NCI-H1694 (cell line): ENCODE data around the gene STARD13.

Experiments used
- DNase-seq: peaks from one replicate; lab custom pipeline; 2025; lab: John Stamatoyannopoulos, UW

STARD13 gene

GRCh38 chr13:33227927-33228647, 57.5 kb downstream of the STARD13 start:
- DNase-seq = no peak

- DNase-seq = no peak
Measured at GRCh38 chr13:33224686-33225085, 60.9 kb downstream of the STARD13 start.

- DNase-seq = no peak
Measured at GRCh38 chr13:33224191-33224590, 61.4 kb downstream of the STARD13 start.

- DNase-seq = no peak
Measured at GRCh38 chr13:33219926-33220325, 65.6 kb downstream of the STARD13 start.

DNA sequence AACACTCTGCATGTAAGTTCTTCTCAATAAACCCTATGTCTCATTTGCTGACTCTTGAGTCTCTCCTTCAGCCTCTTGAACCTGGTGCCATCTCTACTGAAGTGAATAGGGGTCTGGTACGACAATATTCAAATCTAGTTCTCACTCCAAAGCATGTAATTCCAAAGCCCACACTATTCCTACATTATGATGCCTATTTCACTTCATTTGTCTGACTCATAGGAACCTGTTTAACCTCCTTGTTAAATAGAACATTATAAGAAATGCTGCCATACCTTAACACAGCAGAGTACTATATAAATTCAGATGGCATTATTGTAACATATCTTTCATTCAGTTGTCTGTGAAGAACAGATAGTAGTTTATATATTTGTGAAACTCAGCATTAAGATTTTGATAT, 67.1 kb downstream of the STARD13 start:
- DNase-seq = no peak

DNA sequence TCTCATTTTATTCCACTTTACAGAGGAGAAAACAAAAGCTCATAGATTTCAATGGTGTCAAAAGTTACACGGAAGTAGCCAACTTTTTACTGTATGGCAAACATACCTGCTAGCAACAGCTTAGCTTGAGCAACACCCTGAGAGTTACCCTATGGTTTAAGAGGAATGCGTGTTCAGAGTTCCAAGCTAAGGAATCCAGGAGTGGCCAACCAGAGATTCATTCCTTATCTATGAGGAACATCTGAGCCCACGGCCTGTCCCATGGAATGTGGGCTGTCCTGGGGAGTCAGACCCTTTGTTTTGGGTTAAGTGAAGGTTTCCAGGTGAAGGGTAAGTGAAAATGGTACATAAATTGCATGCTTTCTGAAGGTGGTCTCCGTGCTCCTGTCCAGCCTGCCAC, 67.5 kb downstream of the STARD13 start:
- DNase-seq = no peak

GRCh38 chr13:33217256-33217655, 68.3 kb downstream of the STARD13 start:
- DNase-seq = no peak

- no peak for DNase-seq
Measured at GRCh38 chr13:33213797-33214196, 71.8 kb downstream of the STARD13 start.

DNA sequence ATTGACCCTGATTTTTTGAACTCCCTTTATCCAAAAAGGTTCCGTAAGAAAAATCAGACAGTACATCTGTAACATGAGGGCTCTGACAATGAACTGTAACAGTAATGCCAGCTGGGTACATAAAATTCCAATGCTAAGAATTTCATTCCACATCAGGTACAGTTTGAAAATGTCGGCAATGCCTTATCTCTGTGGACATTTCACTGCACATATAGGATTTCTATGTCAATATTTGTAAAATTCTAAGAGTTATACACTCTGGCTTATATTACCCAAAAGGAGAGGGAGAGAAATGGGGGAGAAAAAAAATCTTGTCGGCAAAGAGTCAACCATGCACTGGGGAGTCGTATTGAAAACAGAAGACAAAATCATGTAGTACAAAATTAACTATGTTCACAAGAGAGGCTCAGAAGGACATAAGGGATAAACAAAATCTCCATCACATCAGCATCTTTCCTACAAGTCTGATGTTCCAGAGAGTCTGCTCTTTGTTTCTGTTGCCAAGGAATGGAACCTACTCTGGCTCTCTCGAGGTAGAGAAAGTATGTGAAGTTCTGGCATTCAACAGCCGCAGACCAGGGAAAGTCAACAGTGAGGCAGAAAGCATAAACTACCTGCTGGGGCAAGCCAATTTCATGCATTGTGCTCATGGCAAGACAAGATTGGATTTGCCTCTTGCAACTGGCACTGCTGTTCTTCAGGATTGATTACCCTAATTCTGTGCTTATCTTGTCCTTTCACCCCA, 72.4 kb downstream of the STARD13 start:
- no peak for DNase-seq

DNA sequence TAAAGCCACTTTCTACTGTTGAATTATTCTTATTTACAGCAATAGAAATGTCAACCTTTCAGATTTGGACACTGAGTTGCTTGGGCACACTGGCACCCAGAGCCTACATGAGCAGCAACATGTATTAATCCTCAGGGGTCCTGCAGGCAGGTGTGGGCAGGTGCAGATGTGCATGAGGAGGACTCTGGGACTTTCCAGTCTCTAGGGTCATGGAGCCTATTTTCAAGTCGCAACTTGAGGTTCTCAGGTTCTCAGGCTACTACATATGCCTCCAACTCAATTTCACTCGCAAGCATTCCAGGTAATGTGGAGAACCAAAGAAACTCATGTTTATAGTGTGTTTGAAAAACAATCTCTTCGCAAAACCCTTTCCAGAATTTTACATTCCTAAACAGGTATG, 73.2 kb downstream of the STARD13 start:
- DNase-seq = no peak

DNA sequence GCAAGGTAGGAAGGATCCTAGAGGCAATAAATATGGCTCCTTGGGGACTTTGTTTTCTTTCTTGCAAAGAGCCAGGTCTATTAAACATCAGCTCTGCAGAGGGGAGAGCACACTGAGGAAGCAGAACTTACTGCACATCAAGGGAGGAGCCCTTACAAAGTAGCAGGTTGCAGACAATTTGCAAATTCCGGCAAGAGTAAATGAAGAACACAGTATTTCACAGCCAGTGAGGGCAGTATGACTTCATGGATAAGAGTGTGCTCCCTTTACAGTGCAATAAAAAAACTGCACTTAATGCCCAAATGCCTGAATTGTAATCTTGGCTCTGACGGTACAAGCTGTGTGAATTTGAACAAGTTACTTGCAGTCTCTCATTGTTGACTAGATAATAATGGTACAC, 75.5 kb downstream of the STARD13 start:
- DNase-seq = no peak

GRCh38 chr13:33208290-33209220, 77.0 kb downstream of the STARD13 start:
- no peak for DNase-seq

DNA sequence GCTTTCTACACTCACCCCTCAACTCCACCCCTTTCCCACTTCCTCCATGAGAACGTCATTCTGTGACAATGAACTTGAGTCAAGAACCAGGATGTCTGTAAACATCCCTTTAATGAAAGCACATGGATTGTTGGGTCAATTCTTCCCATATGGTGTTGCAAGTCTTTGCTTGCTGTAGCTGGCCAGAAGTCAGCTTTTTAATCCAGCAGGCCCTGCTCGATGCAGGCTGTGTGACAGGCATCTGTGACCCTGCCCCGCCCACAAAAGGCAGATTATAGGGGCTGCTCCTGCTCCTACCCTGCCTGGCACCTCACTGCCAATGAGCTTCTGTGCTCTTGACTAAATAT, 78.0 kb downstream of the STARD13 start:
- peak; percentile 68 for DNase-seq

- DNase-seq = no peak
Measured at GRCh38 chr13:33206945-33207614, 78.5 kb downstream of the STARD13 start.

GRCh38 chr13:33206425-33206824, 79.1 kb downstream of the STARD13 start:
- DNase-seq = no peak

DNA sequence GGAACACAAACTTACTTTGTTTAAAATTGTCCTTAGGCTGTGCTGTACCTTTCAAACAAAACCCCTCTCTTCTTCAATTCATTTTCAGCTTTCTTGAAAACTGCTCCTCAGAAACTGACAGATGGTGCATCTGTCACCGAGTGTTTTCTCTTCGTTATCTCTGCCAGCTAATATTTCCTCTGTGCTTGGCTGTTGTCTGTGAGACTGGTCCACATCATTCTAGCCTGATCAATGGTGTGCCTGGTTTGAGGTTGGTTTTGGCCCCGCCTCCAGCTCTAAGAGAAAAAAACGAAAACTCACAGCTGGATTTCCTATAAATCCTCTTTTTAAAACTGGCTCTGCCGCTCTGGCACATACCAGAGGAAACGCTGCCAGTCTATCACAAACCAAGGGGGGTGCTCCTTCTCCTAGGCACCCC, 79.7 kb downstream of the STARD13 start:
- peak; percentile 8 for DNase-seq

DNA sequence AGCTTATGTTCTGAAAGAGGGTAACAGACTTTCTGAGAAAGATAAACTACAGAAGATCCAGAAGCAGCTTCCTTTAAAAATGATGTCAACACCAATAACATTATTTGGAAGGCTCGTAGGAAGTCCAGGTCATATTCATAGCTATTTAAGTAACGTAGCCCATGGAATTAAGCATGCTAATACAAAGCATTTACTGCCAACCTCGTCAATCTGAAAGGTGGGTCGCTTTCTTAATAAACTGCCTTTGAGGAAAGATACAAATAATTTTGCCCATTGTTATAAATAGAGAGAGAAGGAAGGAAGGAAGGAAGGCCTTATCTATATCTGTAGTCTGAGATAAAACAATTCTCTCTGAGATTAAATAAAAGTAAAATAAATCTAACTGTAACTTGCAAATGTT, 80.3 kb downstream of the STARD13 start:
- DNase-seq = no peak

GRCh38 chr13:33204130-33204927, 81.2 kb downstream of the STARD13 start:
- peak; percentile 68 for DNase-seq

DNA sequence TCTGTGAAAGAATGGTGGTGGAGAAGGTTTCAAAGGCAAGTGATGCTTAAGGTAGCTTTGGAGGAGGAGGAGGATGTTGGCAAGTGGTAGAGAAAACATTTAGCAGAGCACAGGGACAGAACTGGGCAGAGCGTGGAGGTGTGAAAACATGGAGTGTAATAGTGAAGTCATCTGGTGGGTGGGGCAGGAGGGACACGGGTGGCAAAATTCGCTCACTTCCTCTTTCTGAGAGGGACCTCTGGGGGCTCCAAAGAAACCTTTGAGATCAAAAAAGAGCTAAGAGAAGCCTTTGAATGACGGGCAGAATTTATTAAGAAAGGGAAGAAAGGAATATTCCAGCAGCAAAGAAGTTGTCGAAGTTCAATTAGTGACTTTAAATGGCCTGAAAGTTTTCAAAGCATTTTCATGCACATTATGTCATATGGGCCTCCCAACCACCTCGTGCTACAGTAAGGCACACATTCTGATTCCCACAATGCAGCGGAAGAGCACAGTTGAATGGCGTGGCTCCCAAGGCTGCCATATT, 82.8 kb downstream of the STARD13 start:
- DNase-seq = no peak

DNA sequence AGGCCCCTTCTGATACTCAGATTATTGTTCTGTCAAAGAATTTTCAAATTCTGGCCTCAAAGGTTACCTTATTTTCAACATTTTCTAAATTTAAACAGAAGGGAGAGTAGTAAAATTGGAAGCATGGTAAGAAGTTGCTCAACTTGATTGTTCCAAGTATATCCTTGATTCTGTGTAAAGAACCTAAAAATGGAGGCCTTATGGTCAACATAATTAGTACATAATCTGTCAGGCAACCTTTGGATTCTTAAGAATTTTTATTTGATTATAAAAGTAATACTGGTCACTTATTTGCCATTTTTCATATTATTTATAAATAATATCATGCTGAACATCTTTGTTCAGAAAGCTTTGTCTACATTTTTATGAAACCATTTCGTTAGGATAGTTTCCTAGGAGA, 83.9 kb downstream of the STARD13 start:
- no peak for DNase-seq

- no peak for DNase-seq
Measured at GRCh38 chr13:33199289-33199850, 86.2 kb downstream of the STARD13 start.
